ENCODE measurements around the gene BRSK2.

GRCh38 chr11:1359556-1359955, 30.2 kb upstream of the BRSK2 start:
- no peak for TF ChIP-seq EZH2phosphoT487 (IDR thresholded peaks at IDR 0.05; ENCODE audit: low read length)
- TF ChIP-seq CTCF (IDR thresholded peaks at IDR 0.05; ENCODE audit: low read length), result no peak
